SK-N-SH (cell line): ENCODE results near the gene CDO1.

Source experiments
- CTCF ChIP-seq: fragments of 200-600 bp; sonication (generic); IDR thresholded peaks from 2 replicates; pipeline ENCODE4 v1.6.1; 2017; ENCODE audit warnings: antibody characterized with exemption, mild to moderate bottlenecking, moderate library complexity
- GATA2 ChIP-seq: sonication (generic); formaldehyde crosslinking; IDR thresholded peaks from 2 replicates; pipeline ENCODE4 v1.5.0; 2020; ENCODE audit warnings: mild to moderate bottlenecking, missing genetic modification reagents
- MAX ChIP-seq: IDR thresholded peaks from 2 replicates; pipeline ENCODE4 v1.4.0; 2012; ENCODE audit warnings: low read depth
- NFIC ChIP-seq: IDR thresholded peaks from 2 replicates; pipeline ENCODE4 v1.4.0; 2012; ENCODE audit warnings: borderline replicate concordance
- POLR2AphosphoS5 ChIP-seq: IDR thresholded peaks from 2 replicates; pipeline ENCODE4 v1.6.1; 2012; ENCODE audit warnings: low read depth, low read length

- TF ChIP-seq MAX (no peak), GATA2 (CRISPR knock-in tag) (no peak), CTCF (no peak), POLR2AphosphoS5 (no peak), NFIC (no peak)
These were observed 30.8 kb upstream of the CDO1 start for GRCh38 chr5:115847290-115847689.
